ENCODE results near the gene NKAIN2. TPM values are rescaled to one million over a fixed set of nuclear protein-coding genes. Genes with fewer than 3 reads are reported as not detected.

Gene NKAIN2
- total RNA-seq, 4 donors from 2014 or later = 0.31 to 0.58 (median 0.39) TPM; not detected in 1

GRCh38 chr6:124090491-124090890, 286.8 kb downstream of the NKAIN2 start:
- H3K4me1 ChIP-seq = peaks cover 4 to 19% of the 10 kb centered on the region in 2 donors
- ATAC-seq (no peak), DNase-seq (no peak)
- in situ Hi-C loops (cut with MboI; ENCODE audit: low sequenced_read_pairs in 4 of 4) = no loop called here
- H3K9me3 ChIP-seq = no peaks in the 10 kb centered on the region
- H3K36me3 ChIP-seq = no peaks in the 10 kb centered on the region
- intact Hi-C loops (cut with DNase I; ENCODE audit: low total_unique reads) = no loop called here
- H3K4me3 ChIP-seq = no peak overlapping the region
- no peak overlapping the region for H3K27ac ChIP-seq
- no peaks in the 10 kb centered on the region for H3K27me3 ChIP-seq
- TF ChIP-seq POLR2A (IDR thresholded peaks at IDR 0.05) (no peak), CTCF (IDR thresholded peaks at IDR 0.05 in 4 of 5, conservative IDR thresholded peaks at IDR 0.05 in 1 of 5) (no peak)

DNA sequence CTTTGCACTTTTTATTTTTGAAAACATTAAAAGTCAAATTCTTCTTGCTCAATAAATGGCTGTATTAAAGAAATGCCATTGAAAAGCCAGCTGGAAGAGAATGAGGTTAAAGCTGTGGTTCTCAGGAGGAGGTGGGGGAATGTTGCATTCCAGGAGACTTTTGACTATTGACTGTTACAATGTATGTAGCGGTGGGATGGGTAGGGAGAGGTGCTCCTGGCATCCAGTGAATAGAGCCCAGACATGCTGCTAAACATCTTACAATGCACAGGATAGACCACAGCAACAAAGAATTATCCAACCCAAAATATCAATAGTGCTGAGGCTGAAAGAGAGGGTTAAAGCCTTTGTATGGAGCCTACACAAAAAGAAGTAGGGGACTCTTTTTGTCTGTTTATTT, 295.9 kb downstream of the NKAIN2 start:
- peaks cover 0 to 13% of the 10 kb centered on the region in 2 donors for H3K4me1 ChIP-seq
- H3K27ac ChIP-seq = no peak overlapping the region
- no peaks in the 10 kb centered on the region for H3K27me3 ChIP-seq
- in situ Hi-C loops (cut with MboI; ENCODE audit: low sequenced_read_pairs in 4 of 4) = no loop called here
- no peak for DNase-seq
- no peak for ATAC-seq
- intact Hi-C loops (cut with DNase I; ENCODE audit: low total_unique reads) = no loop called here
- TF ChIP-seq POLR2A (IDR thresholded peaks at IDR 0.05) = no peak
- no peaks in the 10 kb centered on the region for H3K36me3 ChIP-seq
- no peaks in the 10 kb centered on the region for H3K9me3 ChIP-seq
- H3K4me3 ChIP-seq = no peak overlapping the region

GRCh38 chr6:124110514-124110913, 306.8 kb downstream of the NKAIN2 start:
- no peaks in the 10 kb centered on the region for H3K4me1 ChIP-seq
- intact Hi-C loops (cut with DNase I; ENCODE audit: low total_unique reads) = no loop called here
- no peaks in the 10 kb centered on the region for H3K9me3 ChIP-seq
- no peak for ATAC-seq
- no peak for TF ChIP-seq CTCF (IDR thresholded peaks at IDR 0.05 in 4 of 5, conservative IDR thresholded peaks at IDR 0.05 in 1 of 5)
- TF ChIP-seq POLR2A (IDR thresholded peaks at IDR 0.05) = no peak
- H3K27me3 ChIP-seq = no peaks in the 10 kb centered on the region
- no peak overlapping the region for H3K4me3 ChIP-seq
- no peak for DNase-seq
- in situ Hi-C loops (cut with MboI; ENCODE audit: low sequenced_read_pairs in 4 of 4) = loop anchor here in 1 of 4 donors (5.0 to 25.0 kb wide), 2 partner anchors 37 to 298 kb away; partner anchors contain the start of gene NKAIN2
- H3K36me3 ChIP-seq = no peaks in the 10 kb centered on the region
- no peak overlapping the region for H3K27ac ChIP-seq

DNA sequence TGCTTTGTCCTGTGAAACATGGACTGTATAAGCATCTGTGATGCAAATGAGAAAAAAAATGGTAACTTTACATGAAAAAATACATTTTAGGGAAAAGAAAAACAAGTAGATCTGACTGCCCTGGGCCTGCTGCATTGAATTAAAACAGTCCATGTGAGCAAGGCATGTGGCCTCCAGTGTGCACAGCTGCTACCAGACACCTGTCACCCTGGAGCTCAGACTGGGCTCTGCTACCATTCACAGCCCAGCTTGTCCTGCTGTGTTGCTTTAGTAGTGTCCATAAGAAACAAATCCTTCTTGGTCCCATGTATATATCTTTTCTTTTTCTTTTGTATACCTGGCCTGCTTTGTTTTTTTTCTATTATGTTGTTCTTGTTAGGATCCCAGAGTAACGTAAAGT, 315.9 kb downstream of the NKAIN2 start:
- TF ChIP-seq POLR2A (IDR thresholded peaks at IDR 0.05) = no peak
- TF ChIP-seq CTCF (IDR thresholded peaks at IDR 0.05 in 4 of 5, conservative IDR thresholded peaks at IDR 0.05 in 1 of 5) = no peak
- no peaks in the 10 kb centered on the region for H3K36me3 ChIP-seq
- H3K9me3 ChIP-seq = no peaks in the 10 kb centered on the region
- H3K4me3 ChIP-seq = no peak overlapping the region
- H3K27me3 ChIP-seq = no peaks in the 10 kb centered on the region
- H3K27ac ChIP-seq = peak overlapping the region in 3 of 4 donors; percentile 39 to 55 (median 47)
- H3K4me1 ChIP-seq = peaks cover 8 to 28% of the 10 kb centered on the region in 2 donors
- peak; percentile 93 to 94 for ATAC-seq
- intact Hi-C loops (cut with DNase I; ENCODE audit: low total_unique reads) = no loop called here
- in situ Hi-C loops (cut with MboI; ENCODE audit: low sequenced_read_pairs in 4 of 4) = loop anchor here in 1 of 4 donors (25.0 kb wide), 1 partner anchor 307 kb away; the partner anchor contains the start of gene NKAIN2
- peak; percentile 53 to 54 for DNase-seq

DNA sequence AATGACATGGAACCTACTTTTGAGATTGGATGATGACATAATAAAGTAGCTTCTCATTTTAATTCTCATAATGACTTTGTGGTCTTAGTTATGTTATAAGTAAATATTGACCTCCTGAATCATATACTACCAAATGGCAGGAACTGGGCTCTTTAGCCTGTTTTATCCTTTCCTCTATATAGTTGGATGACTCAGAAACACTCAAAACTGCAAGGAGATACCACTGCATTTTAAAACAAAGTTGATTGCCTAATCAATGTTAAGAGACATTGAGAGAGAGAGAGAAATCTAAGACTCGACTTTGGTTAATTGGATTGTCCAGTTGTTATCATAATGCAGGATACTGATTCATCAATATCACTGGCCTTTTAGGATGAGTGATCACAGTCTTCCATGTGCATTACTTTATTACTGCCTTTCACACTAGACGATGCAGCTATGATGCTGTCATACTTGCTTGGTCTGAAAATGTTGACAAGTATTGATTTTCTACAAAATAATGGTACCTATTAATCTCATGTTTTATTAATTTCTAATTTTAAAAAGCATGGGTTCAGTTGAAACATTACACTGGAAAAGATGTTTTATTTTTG, 320.0 kb downstream of the NKAIN2 start:
- Histone ChIP-seq H3K27me3 (no peaks in the 10 kb centered on the region), H3K4me3 (no peak overlapping the region), H3K9me3 (no peaks in the 10 kb centered on the region), H3K4me1 (peaks cover 8 to 17% of the 10 kb centered on the region in 2 donors), H3K36me3 (no peaks in the 10 kb centered on the region), H3K27ac (no peak overlapping the region)
- no peak for ATAC-seq
- no peak for DNase-seq
- TF ChIP-seq POLR2A (IDR thresholded peaks at IDR 0.05) (no peak), CTCF (IDR thresholded peaks at IDR 0.05 in 4 of 5, conservative IDR thresholded peaks at IDR 0.05 in 1 of 5) (no peak)
- intact Hi-C loops (cut with DNase I; ENCODE audit: low total_unique reads) (no loop called here), in situ Hi-C loops (cut with MboI; ENCODE audit: low sequenced_read_pairs in 4 of 4) (loop anchor here in 1 of 4 donors (25.0 kb wide), 1 partner anchor 311 kb away; the partner anchor contains the start of gene NKAIN2)
